IMR-90 (cell line): ENCODE data around the gene DHCR7. TPM values are rescaled to one million over a fixed set of nuclear protein-coding genes. Genes with fewer than 3 reads are reported as not detected.
A peak's percentile ranks its signal among the peaks of the same experiment; 100 is the strongest.

ENCODE experiments used
- ATAC-seq: fragments of 200-7000 bp; cut with Tn5 transposase; 2 replicates; pipeline ENCODE4 v1.9.1; 2020; ENCODE audit warnings: low read depth, mild to moderate bottlenecking, moderate library complexity
- BruUV-seq: library from RNA; stranded (reverse); fragments of 400-500 nt; replicated peaks from 2 replicates; lab custom pipeline; 2021; lab: Mats Ljungman, UMichigan
- CTCF ChIA-PET: fragments of 300-600 bp; formaldehyde crosslinking; extraction: SDS; loops from one replicate; lab custom pipeline; 2021; ENCODE audit warnings: antibody characterized with exemption; lab: Yijun Ruan, JAX
- POLR2A ChIA-PET: fragments of 300-600 bp; sonication (Branson Sonifier 250); formaldehyde crosslinking; loops from one replicate; lab custom pipeline; 2022; ENCODE audit warnings: antibody characterized with exemption; ENCODE audit not compliant: unreplicated experiment; lab: Charles Lee
- DNase-seq: peaks from one replicate; pipeline ENCODE4 v3.0.0; 2013
- H2AFZ ChIP-seq: replicated peaks from 2 replicates; pipeline ENCODE3; 2013; ENCODE audit warnings: low read length, mild to moderate bottlenecking; ENCODE audit not compliant: poor library complexity
- H2AK5ac ChIP-seq: 2 replicates; pipeline ENCODE4 v1.6.1; 2013; ENCODE audit warnings: low read depth, low read length, inconsistent platforms
- H2AK9ac ChIP-seq: replicated peaks from 2 replicates; pipeline ENCODE3; 2013; ENCODE audit warnings: mild to moderate bottlenecking, low read depth, low read length, moderate library complexity; ENCODE audit not compliant: poor library complexity
- H2BK120ac ChIP-seq: 2 replicates; pipeline ENCODE4 v1.6.1; 2013; ENCODE audit warnings: low read depth, low read length, inconsistent platforms
- H2BK15ac ChIP-seq: 3 replicates; pipeline ENCODE4 v1.6.1; 2013; ENCODE audit warnings: low read depth, low read length, inconsistent platforms
- H2BK20ac ChIP-seq: 2 replicates; pipeline ENCODE4 v1.6.1; 2013; ENCODE audit warnings: low read depth, mild to moderate bottlenecking, inconsistent platforms, low read length, moderate library complexity
- H2BK5ac ChIP-seq: 2 replicates; pipeline ENCODE4 v1.6.1; 2013; ENCODE audit warnings: mild to moderate bottlenecking, low read depth, low read length, inconsistent platforms; ENCODE audit not compliant: poor library complexity, severe bottlenecking
- H3K14ac ChIP-seq: replicated peaks from 2 replicates; pipeline ENCODE4 v1.6.1; 2013; ENCODE audit warnings: low read depth, low read length, inconsistent platforms
- H3K18ac ChIP-seq: 2 replicates; pipeline ENCODE4 v1.6.1; 2013; ENCODE audit warnings: low read depth, low read length, control low read depth
- H3K23ac ChIP-seq: 2 replicates; pipeline ENCODE4 v1.6.1; 2013; ENCODE audit warnings: low read depth, low read length, inconsistent platforms
- H3K27ac ChIP-seq: 2 replicates; pipeline ENCODE4 v1.5.1; 2013; ENCODE audit warnings: mild to moderate bottlenecking, control low read depth, low read length; ENCODE audit not compliant: insufficient read depth
- H3K27me3 ChIP-seq: 2 replicates; pipeline ENCODE4 v1.6.1; 2013; ENCODE audit warnings: low read length; ENCODE audit not compliant: control insufficient read depth, insufficient read depth
- H3K36me3 ChIP-seq: 2 replicates; pipeline ENCODE4 v1.6.1; 2013; ENCODE audit warnings: low read length, mixed read lengths; ENCODE audit not compliant: control insufficient read depth, insufficient read depth
- H3K4ac ChIP-seq: 2 replicates; pipeline ENCODE4 v1.6.1; 2013; ENCODE audit warnings: low read depth, low read length, inconsistent platforms
- H3K4me1 ChIP-seq: 2 replicates; pipeline ENCODE4 v1.6.1; 2013; ENCODE audit warnings: low read length, mixed read lengths; ENCODE audit not compliant: control insufficient read depth, insufficient read depth
- H3K4me2 ChIP-seq: 2 replicates; pipeline ENCODE4 v1.6.1; 2013; ENCODE audit warnings: low read depth, mild to moderate bottlenecking, control low read depth, low read length, moderate library complexity
- H3K4me3 ChIP-seq: 2 replicates; pipeline ENCODE4 v1.5.1; 2013; ENCODE audit warnings: low read depth, mild to moderate bottlenecking, control low read depth, low read length, moderate library complexity; ENCODE audit not compliant: insufficient read depth
- H3K56ac ChIP-seq: 2 replicates; pipeline ENCODE4 v1.6.1; 2013; ENCODE audit warnings: low read length, inconsistent platforms; ENCODE audit not compliant: insufficient read depth; ENCODE audit errors: extremely low read depth
- H3K79me1 ChIP-seq, 2 experiments: 2 replicates each; pipeline ENCODE4 v1.6.1; 2013; ENCODE audit warnings: low read length in 2 of 2, inconsistent platforms in 1 of 2, low read depth in 1 of 2
- H3K9ac ChIP-seq: 2 replicates; pipeline ENCODE4 v1.6.1; 2013; ENCODE audit warnings: low read depth, low read length, control low read depth
- H3K9me1 ChIP-seq: 2 replicates; pipeline ENCODE4 v1.6.1; 2013; ENCODE audit warnings: low read length, inconsistent platforms; ENCODE audit not compliant: insufficient read depth
- H3K9me3 ChIP-seq: 2 replicates; pipeline ENCODE4 v1.6.1; 2013; ENCODE audit warnings: low read length; ENCODE audit not compliant: control insufficient read depth, insufficient read depth
- H4K20me1 ChIP-seq: 2 replicates; pipeline ENCODE4 v1.6.1; 2013; ENCODE audit warnings: low read length, inconsistent platforms; ENCODE audit not compliant: insufficient read depth
- H4K5ac ChIP-seq: 2 replicates; pipeline ENCODE4 v1.6.1; 2013; ENCODE audit warnings: mild to moderate bottlenecking, low read depth, low read length, control low read depth
- H4K8ac ChIP-seq, 2 experiments: 2 replicates each; pipeline ENCODE4 v1.6.1; 2013; ENCODE audit warnings: low read depth in 2 of 2, low read length in 2 of 2, control low read depth in 1 of 2, inconsistent platforms in 1 of 2
- H4K91ac ChIP-seq: 2 replicates; pipeline ENCODE4 v1.6.1; 2013; ENCODE audit warnings: low read depth, low read length, inconsistent platforms; ENCODE audit not compliant: insufficient read depth
- BHLHE40 ChIP-seq: fragments of 150-350 bp; IDR thresholded peaks from 2 replicates; pipeline ENCODE4 v1.6.1; 2016; ENCODE audit warnings: mild to moderate bottlenecking, low read depth, low read length
- CEBPB ChIP-seq: IDR thresholded peaks from 2 replicates; pipeline ENCODE4 v1.6.1; 2012; ENCODE audit warnings: low read depth, low read length, improper control_type of control experiment
- CHD1 ChIP-seq: IDR thresholded peaks from 2 replicates; pipeline ENCODE4 v1.6.1; 2012; ENCODE audit warnings: low read depth, low read length, improper control_type of control experiment
- CTCF ChIP-seq: conservative IDR thresholded peaks from 2 replicates; pipeline ENCODE4 v1.5.1; 2012; ENCODE audit warnings: mild to moderate bottlenecking, low read depth, low read length, improper control_type of control experiment
- ELK1 ChIP-seq: fragments of 150-350 bp; IDR thresholded peaks from 2 replicates; pipeline ENCODE4 v1.6.1; 2016; ENCODE audit warnings: low read depth, mild to moderate bottlenecking, low read length, moderate library complexity, borderline replicate concordance
- FOS ChIP-seq: fragments of 150-350 bp; IDR thresholded peaks from 2 replicates; pipeline ENCODE4 v1.6.1; 2016; ENCODE audit warnings: low read depth, low read length
- MAFK ChIP-seq: IDR thresholded peaks from 2 replicates; pipeline ENCODE4 v1.6.1; 2012; ENCODE audit warnings: low read depth, low read length, improper control_type of control experiment
- MAZ ChIP-seq: IDR thresholded peaks from 2 replicates; pipeline ENCODE4 v1.6.1; 2012; ENCODE audit warnings: low read depth, mild to moderate bottlenecking, low read length, improper control_type of control experiment, moderate library complexity, borderline replicate concordance
- MXI1 ChIP-seq: IDR thresholded peaks from 2 replicates; pipeline ENCODE4 v1.6.1; 2012; ENCODE audit warnings: low read depth, mild to moderate bottlenecking, low read length, moderate library complexity, borderline replicate concordance
- NFE2L2 ChIP-seq: fragments of 150-350 bp; IDR thresholded peaks from 2 replicates; pipeline ENCODE4 v1.6.1; 2016; ENCODE audit warnings: low read depth, mild to moderate bottlenecking, low read length
- POLR2A ChIP-seq: IDR thresholded peaks from 2 replicates; pipeline ENCODE4 v1.6.1; 2012; ENCODE audit warnings: mild to moderate bottlenecking, low read depth, low read length
- RAD21 ChIP-seq: IDR thresholded peaks from 2 replicates; pipeline ENCODE4 v1.6.1; 2012; ENCODE audit warnings: low read length, improper control_type of control experiment
- RCOR1 ChIP-seq: IDR thresholded peaks from 2 replicates; pipeline ENCODE4 v1.6.1; 2012; ENCODE audit warnings: mild to moderate bottlenecking, low read length, improper control_type of control experiment; ENCODE audit not compliant: insufficient replicate concordance
- RFX5 ChIP-seq: IDR thresholded peaks from 2 replicates; pipeline ENCODE4 v1.8.0; 2012; ENCODE audit warnings: low read depth, mild to moderate bottlenecking, low read length, moderate library complexity
- SMC3 ChIP-seq: fragments of 150-350 bp; IDR thresholded peaks from 2 replicates; pipeline ENCODE4 v1.6.1; 2016; ENCODE audit warnings: low read depth, mild to moderate bottlenecking, antibody characterized with exemption, low read length, moderate library complexity
- USF2 ChIP-seq: fragments of 150-350 bp; IDR thresholded peaks from 2 replicates; pipeline ENCODE4 v1.6.1; 2017; ENCODE audit warnings: mild to moderate bottlenecking, antibody characterized with exemption, low read length, low read depth
- WGBS, 2 experiments: methylation state at CpG; one replicate each; pipeline versions ENCODE4 v1.1.5 to v1.1.7; 2013; ENCODE audit warnings: missing lambda C conversion rate in 2 of 2; ENCODE audit not compliant: insufficient read length in 1 of 2; ENCODE audit errors: extremely low coverage in 2 of 2; 5-methylcytosine and 5-hydroxymethylcytosine counted together
- dilution Hi-C: fragments of 300-500 bp; cut with HindIII; formaldehyde crosslinking; loops from one replicate; pipeline ENCODE4 v1.14.3; 2018; ENCODE audit warnings: low sequenced_read_pairs; ENCODE audit not compliant: unreplicated experiment
- in situ Hi-C: fragments of 300-500 bp; cut with MboI; formaldehyde crosslinking; loops from 3 replicates; pipeline ENCODE4 v1.14.3; 2019; ENCODE audit warnings: low sequenced_read_pairs, inconsistent platforms, mixed read lengths
- intact Hi-C: fragments of 100-400 bp; cut with micrococcal nuclease; formaldehyde crosslinking; loops from 2 replicates; pipeline ENCODE4 v1.10.0; 2022
- polyA plus RNA-seq, 3 experiments: library from polyadenylated mRNA; depleted of rRNA; stranded (reverse); fragments of >200 nt; gene quantifications; 2 replicates each; pipeline ENCODE4 v1.2.3, GENCODE V29; 2012; ENCODE audit warnings: low replicate concordance in 1 of 3
- total RNA-seq: library from RNA; depleted of rRNA; stranded (reverse); fragments of >200 nt; gene quantifications from 2 replicates; pipeline ENCODE4 v1.2.3, GENCODE V29; 2012

The DHCR7 gene
- total and polyA plus RNA-seq, 2 of the 4 experiments (the other 2 are of a cell fraction): 22.0 to 43.3 TPM

- BruUV-seq: no TSS peak
- intact Hi-C loops: no loop called here
- H2BK120ac ChIP-seq: no peak overlapping the region
Observed at GRCh38 chr11:71438650-71439049, 9.5 kb downstream of the DHCR7 start.

More at GRCh38 chr11:71438650-71439049, 9.5 kb downstream of the DHCR7 start:
- no peak overlapping the region for H3K56ac ChIP-seq
- WGBS, 2 experiments: 93% methylated on average over 11 of the region's 19 CpGs; no CpG with 5 or more reads in 1 of the 2 experiments
- no peaks in the 10 kb centered on the region for H3K27me3 ChIP-seq
- ChIA-PET POLR2A (no interaction called here), CTCF (no interaction called here)
- no peak overlapping the region for H2AK5ac ChIP-seq
- DNase-seq (no peak), ATAC-seq (no peak)
- no peaks in the 10 kb centered on the region for H3K79me1 ChIP-seq
- no peaks in the 10 kb centered on the region for H3K4me1 ChIP-seq
- H4K5ac ChIP-seq: no peak overlapping the region
- H3K36me3 ChIP-seq: peaks cover 25% of the 10 kb centered on the region
- in situ Hi-C loops (no loop called here), dilution Hi-C loops (no loop called here)
- no peak overlapping the region for H3K4me3 ChIP-seq
- H3K4me2 ChIP-seq: no peak overlapping the region
- no peak for TF ChIP-seq FOS
- TF ChIP-seq NFE2L2: no peak
- no peak for TF ChIP-seq SMC3
- TF ChIP-seq RAD21: no peak
- no peak for TF ChIP-seq CEBPB
- no peak for TF ChIP-seq MAFK
- TF ChIP-seq POLR2A: no peak
- TF ChIP-seq CTCF: no peak
- no peak for TF ChIP-seq RFX5
- no peak for TF ChIP-seq MAZ
- TF ChIP-seq MXI1: no peak
- no peak for TF ChIP-seq USF2
- no peak for TF ChIP-seq RCOR1
- TF ChIP-seq ELK1: no peak
- TF ChIP-seq BHLHE40: no peak
- TF ChIP-seq CHD1: no peak
- no peak overlapping the region for H2BK5ac ChIP-seq
- no peak overlapping the region for H3K9ac ChIP-seq
- H2BK15ac ChIP-seq: no peak overlapping the region
- H2BK20ac ChIP-seq: no peak overlapping the region
- H4K8ac ChIP-seq: no peak overlapping the region
- no peak overlapping the region for H4K91ac ChIP-seq
- no peak overlapping the region for H2AK9ac ChIP-seq
- no peaks in the 10 kb centered on the region for H3K9me3 ChIP-seq
- H3K4ac ChIP-seq: no peak overlapping the region
- no peak overlapping the region for H3K23ac ChIP-seq
- 0 out of 2 replicates have a peak, but pooled peaks cover 4% of the 10 kb centered on the region for H3K9me1 ChIP-seq
- H3K18ac ChIP-seq: no peak overlapping the region
- H3K14ac ChIP-seq: no peak overlapping the region
- H2AFZ ChIP-seq: peak overlapping the region; percentile 14
- no peak overlapping the region for H3K27ac ChIP-seq
- H4K20me1 ChIP-seq: no peaks in the 10 kb centered on the region; the same call in 1 of the 2 replicates
